LNCAP (cell line): ENCODE results near the gene DNAJC15.

Source experiments
- CTCF ChIP-seq: fragments of 450-650 bp; IDR thresholded peaks from 2 replicates; pipeline ENCODE4 v1.5.1; 2017; ENCODE audit warnings: mild to moderate bottlenecking

The DNAJC15 gene

GRCh38 chr13:43127827-43128226 is 104.4 kb downstream of the DNAJC15 start:
- no peak for TF ChIP-seq CTCF

- TF ChIP-seq CTCF, result no peak
Measured at GRCh38 chr13:43128504-43128961, 105.1 kb downstream of the DNAJC15 start.

GRCh38 chr13:43129066-43129465 is 105.7 kb downstream of the DNAJC15 start:
- no peak for TF ChIP-seq CTCF

GRCh38 chr13:43129511-43130110 is 106.2 kb downstream of the DNAJC15 start:
- TF ChIP-seq CTCF, result no peak

- TF ChIP-seq CTCF, result peak; percentile 44; the same call in 1 of the 2 replicates
Measured at GRCh38 chr13:43132257-43132656, 108.9 kb downstream of the DNAJC15 start.

GRCh38 chr13:43132911-43133310 is 109.5 kb downstream of the DNAJC15 start:
- no peak for TF ChIP-seq CTCF

- no peak for TF ChIP-seq CTCF
Measured at GRCh38 chr13:43133792-43134191, 110.4 kb downstream of the DNAJC15 start.

GRCh38 chr13:43134868-43135267 is 111.5 kb downstream of the DNAJC15 start:
- TF ChIP-seq CTCF, result no peak
